Nephron (organoid): ENCODE results near the gene MBNL3.

Experiments used
- H3K27ac Mint-ChIP-seq, 3 experiments: 2 replicates each; pipeline ENCODE4 v1.8.0; 2020; ENCODE audit warnings: mixed read lengths in 3 of 3, mild to moderate bottlenecking in 2 of 3, moderate library complexity in 1 of 3
- H3K27me3 Mint-ChIP-seq: 2 replicates; pipeline ENCODE4 v1.8.0; 2021; ENCODE audit warnings: low read depth, mild to moderate bottlenecking, moderate library complexity, mixed read lengths
- H3K36me3 Mint-ChIP-seq: 2 replicates; pipeline ENCODE4 v1.8.0; 2020; ENCODE audit warnings: low read depth, mixed read lengths
- H3K4me1 Mint-ChIP-seq: 2 replicates; pipeline ENCODE4 v1.8.0; 2020; ENCODE audit warnings: mixed read lengths
- H3K4me3 Mint-ChIP-seq, 3 experiments: 2 replicates each; pipeline ENCODE4 v1.8.0; 2020; ENCODE audit warnings: mild to moderate bottlenecking in 3 of 3, mixed read lengths in 3 of 3, moderate library complexity in 2 of 3
- H3K9me3 Mint-ChIP-seq: 2 replicates; pipeline ENCODE4 v1.8.0; 2020; ENCODE audit warnings: mixed read lengths
- TF ChIP-seq, protein P1 (sequence below), 3 experiments: fragments of 200-600 bp; sonication (generic); IDR thresholded peaks; one replicate each; pipeline ENCODE4 v1.5.0; 2021; ENCODE audit warnings: antibody characterized with exemption in 3 of 3; ENCODE audit not compliant: unreplicated experiment in 3 of 3

The MBNL3 gene

GRCh38 chrX:132497432-132497831 lies 8.6 kb upstream of the MBNL3 start:
- H3K27me3 Mint-ChIP-seq: no peaks in the 10 kb centered on the region
- H3K4me1 Mint-ChIP-seq: no peaks in the 10 kb centered on the region
- no peaks in the 10 kb centered on the region for H3K9me3 Mint-ChIP-seq
- no peaks in the 10 kb centered on the region for H3K36me3 Mint-ChIP-seq
- H3K27ac Mint-ChIP-seq: no peak overlapping the region
- no peak overlapping the region for H3K4me3 Mint-ChIP-seq
- TF ChIP-seq, protein P1, sequence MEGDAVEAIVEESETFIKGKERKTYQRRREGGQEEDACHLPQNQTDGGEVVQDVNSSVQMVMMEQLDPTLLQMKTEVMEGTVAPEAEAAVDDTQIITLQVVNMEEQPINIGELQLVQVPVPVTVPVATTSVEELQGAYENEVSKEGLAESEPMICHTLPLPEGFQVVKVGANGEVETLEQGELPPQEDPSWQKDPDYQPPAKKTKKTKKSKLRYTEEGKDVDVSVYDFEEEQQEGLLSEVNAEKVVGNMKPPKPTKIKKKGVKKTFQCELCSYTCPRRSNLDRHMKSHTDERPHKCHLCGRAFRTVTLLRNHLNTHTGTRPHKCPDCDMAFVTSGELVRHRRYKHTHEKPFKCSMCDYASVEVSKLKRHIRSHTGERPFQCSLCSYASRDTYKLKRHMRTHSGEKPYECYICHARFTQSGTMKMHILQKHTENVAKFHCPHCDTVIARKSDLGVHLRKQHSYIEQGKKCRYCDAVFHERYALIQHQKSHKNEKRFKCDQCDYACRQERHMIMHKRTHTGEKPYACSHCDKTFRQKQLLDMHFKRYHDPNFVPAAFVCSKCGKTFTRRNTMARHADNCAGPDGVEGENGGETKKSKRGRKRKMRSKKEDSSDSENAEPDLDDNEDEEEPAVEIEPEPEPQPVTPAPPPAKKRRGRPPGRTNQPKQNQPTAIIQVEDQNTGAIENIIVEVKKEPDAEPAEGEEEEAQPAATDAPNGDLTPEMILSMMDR (IDR thresholded peaks at IDR 0.05; ENCODE audit: unreplicated experiment in 3 of 3): no peak

GRCh38 chrX:132493095-132493494 lies 4.3 kb upstream of the MBNL3 start:
- Mint-ChIP-seq H3K9me3 (no peaks in the 10 kb centered on the region), H3K4me3 (peak overlapping the region in 1 of 3 experiments; percentile 20), H3K27me3 (peaks cover 16% of the 10 kb centered on the region), H3K27ac (no peak overlapping the region), H3K4me1 (peaks cover 4% of the 10 kb centered on the region), H3K36me3 (no peaks in the 10 kb centered on the region)
- TF ChIP-seq, protein P1 (IDR thresholded peaks at IDR 0.05; ENCODE audit: unreplicated experiment in 3 of 3): no peak

DNA sequence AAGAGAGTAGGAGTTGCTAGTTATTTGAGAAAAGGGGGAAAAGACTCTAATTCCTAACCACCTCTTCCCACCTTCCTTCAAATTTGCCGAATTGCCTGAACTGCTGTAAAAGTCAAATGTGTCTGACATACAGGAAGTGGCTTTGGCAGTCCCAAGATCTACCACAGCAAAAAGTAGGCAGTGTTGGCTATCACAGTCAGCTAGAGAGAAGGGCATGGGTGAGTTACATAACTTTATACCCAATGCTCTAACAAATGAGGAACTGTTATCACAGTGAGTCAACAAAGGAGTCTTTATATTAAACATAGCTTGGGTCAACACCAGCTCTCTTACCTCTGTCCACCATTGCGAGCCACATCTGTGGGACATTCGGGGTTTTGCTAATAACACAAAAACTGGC lies 2.4 kb upstream of the MBNL3 start:
- peaks cover 16% of the 10 kb centered on the region for H3K4me1 Mint-ChIP-seq
- TF ChIP-seq, protein P1 (IDR thresholded peaks at IDR 0.05; ENCODE audit: unreplicated experiment in 3 of 3): no peak
- peaks cover 16% of the 10 kb centered on the region for H3K27me3 Mint-ChIP-seq
- peak overlapping the region; percentile 42 to 99 (median 55) for H3K4me3 Mint-ChIP-seq
- no peaks in the 10 kb centered on the region for H3K36me3 Mint-ChIP-seq
- H3K27ac Mint-ChIP-seq: no peak overlapping the region
- no peaks in the 10 kb centered on the region for H3K9me3 Mint-ChIP-seq

DNA sequence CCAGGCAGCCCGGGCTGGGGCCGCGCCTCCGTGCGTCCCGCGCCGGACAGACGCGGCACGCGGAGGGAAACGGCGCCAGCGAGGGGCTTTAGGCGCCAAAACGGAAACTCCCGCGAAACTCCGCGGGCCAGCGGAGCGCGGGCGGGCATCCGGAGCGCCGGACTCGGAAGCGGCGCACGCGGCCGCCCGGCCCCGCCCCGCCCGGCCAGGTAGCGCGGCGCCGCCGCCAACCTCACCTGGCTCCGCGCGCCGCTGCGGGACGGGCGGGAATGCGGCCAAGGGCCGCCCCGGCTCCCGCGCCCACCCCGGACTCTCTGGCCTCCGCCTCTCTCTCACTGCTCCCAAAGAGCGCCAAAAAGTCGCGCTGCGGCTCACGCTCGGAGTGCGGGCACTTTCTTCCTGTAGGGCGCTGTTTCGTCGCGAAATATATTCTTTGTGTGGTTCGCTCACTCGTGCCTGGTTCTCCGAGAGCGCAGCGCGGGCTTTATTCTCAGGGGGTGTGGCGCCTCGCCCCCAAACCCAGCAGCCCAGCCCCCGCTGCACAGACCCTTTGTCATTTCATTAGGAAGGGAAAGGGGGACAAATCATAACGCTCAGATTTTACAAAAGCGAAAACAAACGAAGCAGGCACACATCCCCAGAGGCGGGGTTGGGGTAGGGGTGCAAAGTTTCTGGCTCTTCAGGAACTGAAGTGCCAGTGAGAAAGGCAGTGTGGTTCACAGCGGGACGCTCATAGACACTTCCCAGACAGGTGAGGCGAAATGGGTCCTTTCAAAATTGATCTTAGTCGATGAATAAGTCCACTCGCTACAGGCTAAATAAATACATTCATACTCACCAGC lies 961 bp upstream of the MBNL3 start:
- H3K27me3 Mint-ChIP-seq: peaks cover 16% of the 10 kb centered on the region
- TF ChIP-seq, protein P1 (IDR thresholded peaks at IDR 0.05; ENCODE audit: unreplicated experiment in 3 of 3): no peak
- peak overlapping the region; percentile 95 to 99 (median 98) for H3K4me3 Mint-ChIP-seq
- peaks cover 19% of the 10 kb centered on the region for H3K4me1 Mint-ChIP-seq
- H3K27ac Mint-ChIP-seq: peak overlapping the region; percentile 97 to 99 (median 98)
- no peaks in the 10 kb centered on the region for H3K36me3 Mint-ChIP-seq
- H3K9me3 Mint-ChIP-seq: no peaks in the 10 kb centered on the region

DNA sequence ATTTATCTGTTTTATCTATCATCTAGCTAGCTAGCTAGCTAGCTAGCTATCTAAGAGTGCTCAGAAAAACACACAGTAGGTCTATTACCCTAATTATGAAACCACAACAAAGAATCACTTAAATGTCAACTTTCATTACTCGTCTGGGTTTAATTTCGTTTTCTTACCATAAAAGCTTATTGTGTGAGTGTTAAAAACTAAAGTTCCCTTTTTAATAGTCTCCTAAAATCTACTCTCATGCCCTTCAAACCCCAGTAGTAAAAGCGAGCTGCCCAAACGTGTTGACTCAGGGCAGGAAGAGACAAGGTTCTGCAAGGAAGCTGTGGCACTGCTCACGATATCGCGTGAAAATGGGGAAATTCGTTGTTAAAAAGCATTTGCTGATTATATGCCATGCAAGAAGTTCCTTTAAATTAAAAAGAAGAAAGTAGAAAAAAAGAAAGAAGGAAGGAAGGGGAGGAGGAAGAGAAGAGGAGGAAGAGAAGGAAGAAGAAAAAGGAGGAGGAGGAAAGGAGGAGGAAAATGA lies 595 bp downstream of the MBNL3 start:
- peaks cover 33% of the 10 kb centered on the region for H3K4me1 Mint-ChIP-seq
- peaks cover 16% of the 10 kb centered on the region for H3K27me3 Mint-ChIP-seq
- H3K36me3 Mint-ChIP-seq: no peaks in the 10 kb centered on the region
- peak overlapping the region; percentile 92 to 97 (median 93) for H3K4me3 Mint-ChIP-seq
- peak overlapping the region; percentile 90 to 98 (median 96) for H3K27ac Mint-ChIP-seq
- H3K9me3 Mint-ChIP-seq: no peaks in the 10 kb centered on the region
- TF ChIP-seq, protein P1 (IDR thresholded peaks at IDR 0.05; ENCODE audit: unreplicated experiment in 3 of 3): no peak
